Measurements from ENCODE around the gene LMOD1.
"Not testable (repeated sequence)": the region's sequence is repeated elsewhere in the genome, so short reads cannot be mapped to it uniquely, and the experiment has no call there.

LMOD1 gene

GRCh38 chr1:201859424-201859823 is 86.9 kb downstream of the LMOD1 start:
- DNase-seq (ENCODE audit: low read depth) = no peak

GRCh38 chr1:201856722-201857121 is 89.6 kb downstream of the LMOD1 start:
- not testable (repeated sequence) for DNase-seq (ENCODE audit: low read depth)

GRCh38 chr1:201851949-201852348 is 94.4 kb downstream of the LMOD1 start:
- no peak for DNase-seq (ENCODE audit: low read depth)

GRCh38 chr1:201850053-201850397 is 96.3 kb downstream of the LMOD1 start:
- no peak for DNase-seq (ENCODE audit: low read depth)

- no peak for DNase-seq (ENCODE audit: low read depth)
These were observed 96.8 kb downstream of the LMOD1 start for GRCh38 chr1:201849372-201850052.

GRCh38 chr1:201848230-201848629 is 98.1 kb downstream of the LMOD1 start:
- DNase-seq (ENCODE audit: low read depth) = no peak

GRCh38 chr1:201847150-201847549 is 99.2 kb downstream of the LMOD1 start:
- no peak for DNase-seq (ENCODE audit: low read depth)

All from activated T-helper 9 cell treated with anti-CD3 and anti-CD28 coated beads, Interleukin-2, amount 50 U/mL, for 16 hours (primary cell).